Lower lobe of right lung (tissue), 2 donors: ENCODE results near the gene KDM4E. TPM values are rescaled to one million over a fixed set of nuclear protein-coding genes. Genes with fewer than 3 reads are reported as not detected.
"Not testable (repeated sequence)": the region's sequence is repeated elsewhere in the genome, so short reads cannot be mapped to it uniquely, and the experiment has no call there.

Source experiments
- ATAC-seq, 2 donors: fragments of 200-7000 bp; cut with Tn5 transposase; one replicate each; pipeline ENCODE4 v1.9.1; 2020 to 2022; ENCODE audit warnings: mild to moderate bottlenecking in 2 of 2, moderate library complexity in 2 of 2
- DNase-seq: peaks from one replicate; pipeline ENCODE4 v3.0.0-alpha.2; 2020
- H3K27ac ChIP-seq: fragments of 200-600 bp; one replicate; pipeline ENCODE4 v1.8.0; 2022
- H3K27me3 ChIP-seq: fragments of 200-600 bp; one replicate; pipeline ENCODE4 v1.8.0; 2022; ENCODE audit warnings: low read depth
- H3K36me3 ChIP-seq: fragments of 200-600 bp; one replicate; pipeline ENCODE4 v1.8.0; 2022; ENCODE audit warnings: mild to moderate bottlenecking
- H3K4me1 ChIP-seq: fragments of 200-600 bp; one replicate; pipeline ENCODE4 v1.8.0; 2022
- H3K4me3 ChIP-seq: fragments of 200-600 bp; one replicate; pipeline ENCODE4 v1.8.0; 2022; ENCODE audit warnings: mild to moderate bottlenecking
- H3K9me3 ChIP-seq: fragments of 200-600 bp; one replicate; pipeline ENCODE4 v1.8.0; 2022
- CTCF ChIP-seq: fragments of 200-600 bp; IDR thresholded peaks from one replicate; pipeline ENCODE4 v1.8.0; 2022; ENCODE audit warnings: antibody characterized with exemption, mild to moderate bottlenecking
- intact Hi-C: fragments of 100-400 bp; cut with DNase I; formaldehyde crosslinking; loops from one replicate; pipeline ENCODE4 v1.11.0; 2022
- total RNA-seq: library from RNA; stranded (reverse); fragmentation: NEBNext Ultra II Directional; extraction: Animal tissue kit (Norgen Biotek cat#: 25700); gene quantifications from one replicate; pipeline ENCODE4 v1.2.1, GENCODE V29; 2021
- donor health status: DM: no; HTN: yes; CAD: no; lungs with severe emphysema.

KDM4E gene
- total RNA-seq, 1 donor from 2014 or later: not detected

- Histone ChIP-seq H3K9me3 (no peaks in the 10 kb centered on the region), H3K27me3 (peaks cover 9% of the 10 kb centered on the region), H3K4me1 (no peaks in the 10 kb centered on the region), H3K4me3 (no peak overlapping the region), H3K36me3 (no peaks in the 10 kb centered on the region), H3K27ac (no peak overlapping the region)
- DNase-seq: no peak
- ATAC-seq: no peak
- no peak for TF ChIP-seq CTCF
- intact Hi-C loops: no loop called here
Measured at GRCh38 chr11:95035316-95035715, 10.3 kb downstream of the KDM4E start.

- H3K9me3 ChIP-seq, H3K36me3 ChIP-seq, DNase-seq, H3K4me1 ChIP-seq, H3K27me3 ChIP-seq, intact Hi-C loops, H3K27ac ChIP-seq: not testable (repeated sequence)
- ATAC-seq: peak; percentile 23 to 61
- H3K4me3 ChIP-seq: peak overlapping the region; percentile 42
Measured at GRCh38 chr11:95037356-95038035, 12.4 kb downstream of the KDM4E start.

- TF ChIP-seq CTCF: no peak
- Histone ChIP-seq H3K4me3 (no peak overlapping the region), H3K4me1 (no peaks in the 10 kb centered on the region), H3K27me3 (peaks cover 7% of the 10 kb centered on the region), H3K36me3 (no peaks in the 10 kb centered on the region), H3K27ac (no peak overlapping the region), H3K9me3 (no peaks in the 10 kb centered on the region)
- intact Hi-C loops: no loop called here
- ATAC-seq: no peak
- DNase-seq: no peak
Measured at GRCh38 chr11:95042239-95042638, 17.2 kb downstream of the KDM4E start.

GRCh38 chr11:95042906-95043305, 17.8 kb downstream of the KDM4E start:
- Histone ChIP-seq H3K4me3 (no peak overlapping the region), H3K4me1 (no peaks in the 10 kb centered on the region), H3K9me3 (no peaks in the 10 kb centered on the region), H3K27ac (no peak overlapping the region), H3K36me3 (no peaks in the 10 kb centered on the region), H3K27me3 (peaks cover under 1% of the 10 kb centered on the region)
- ATAC-seq: no peak
- TF ChIP-seq CTCF: no peak
- intact Hi-C loops: no loop called here
- no peak for DNase-seq

- intact Hi-C loops: no loop called here
- no peak for ATAC-seq
- no peaks in the 10 kb centered on the region for H3K4me1 ChIP-seq
- no peak for DNase-seq
- H3K9me3 ChIP-seq: no peaks in the 10 kb centered on the region
- H3K27ac ChIP-seq: no peak overlapping the region
- no peak overlapping the region for H3K4me3 ChIP-seq
- no peaks in the 10 kb centered on the region for H3K36me3 ChIP-seq
- H3K27me3 ChIP-seq: no peaks in the 10 kb centered on the region
- TF ChIP-seq CTCF: no peak
Measured at GRCh38 chr11:95044010-95044409, 19.0 kb downstream of the KDM4E start.

GRCh38 chr11:95045812-95046211, 20.8 kb downstream of the KDM4E start:
- Histone ChIP-seq H3K9me3 (no peaks in the 10 kb centered on the region), H3K4me3 (no peak overlapping the region), H3K36me3 (no peaks in the 10 kb centered on the region), H3K27me3 (peaks cover 7% of the 10 kb centered on the region), H3K4me1 (no peaks in the 10 kb centered on the region), H3K27ac (no peak overlapping the region)
- intact Hi-C loops: no loop called here
- TF ChIP-seq CTCF: no peak
- ATAC-seq: no peak
- no peak for DNase-seq

GRCh38 chr11:95049122-95049521, 24.1 kb downstream of the KDM4E start, which contains the start of gene KDM4F:
TSS of gene KDM4F (plus strand) at chr11:95049422.
- intact Hi-C loops, H3K27me3 ChIP-seq, DNase-seq, H3K9me3 ChIP-seq, H3K4me1 ChIP-seq, ATAC-seq, H3K4me3 ChIP-seq, H3K36me3 ChIP-seq, H3K27ac ChIP-seq: not testable (repeated sequence)
